ENCODE measurements around the gene DTYMK. TPM values are rescaled to one million over a fixed set of nuclear protein-coding genes. Genes with fewer than 3 reads are reported as not detected.
A peak's percentile ranks its signal among the peaks of the same experiment; 100 is the strongest.

DTYMK gene
- total RNA-seq, 1 experiment from 2014 or later, result 88.1 TPM

DNA sequence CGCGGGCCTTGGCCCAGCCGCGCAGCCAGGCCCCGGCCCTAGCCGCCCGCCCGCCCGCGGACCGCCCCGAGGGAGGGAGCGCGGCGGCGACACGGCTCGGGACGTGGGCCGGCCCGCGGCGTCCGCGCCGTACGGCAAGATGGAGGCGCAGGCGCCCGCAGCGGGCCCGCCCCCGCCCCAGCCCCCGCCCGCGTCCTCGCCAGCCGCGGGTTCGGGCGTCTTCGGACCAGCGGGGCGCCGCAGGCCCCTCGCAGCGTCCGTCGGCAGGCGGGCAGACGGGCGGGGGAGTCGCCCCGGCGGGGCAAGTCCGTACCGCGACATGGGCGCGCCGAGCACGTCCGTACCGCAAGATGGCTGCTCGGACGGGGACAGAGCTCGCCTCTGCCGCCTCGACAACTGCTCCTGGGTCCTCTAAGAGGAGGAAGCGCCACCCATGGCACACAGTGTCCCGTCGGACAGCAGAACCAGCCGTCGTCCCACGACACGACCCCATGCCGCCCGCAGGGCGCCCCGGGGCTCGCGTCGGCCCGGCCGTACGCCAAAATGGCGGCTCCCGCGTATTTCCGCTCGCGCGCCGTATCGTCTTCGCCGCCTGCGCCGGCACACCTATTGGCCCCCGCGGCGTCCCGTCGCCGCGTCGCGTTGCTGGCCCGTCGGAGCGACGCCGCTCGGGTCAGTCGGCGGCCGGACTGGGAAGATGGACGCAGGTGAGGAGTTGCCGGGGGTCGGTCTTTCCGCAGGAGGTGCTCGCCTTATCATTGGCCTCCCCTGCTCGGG is 49.4 kb downstream of the DTYMK start, which contains the start of the genes ATG4B and THAP4 (continued):
- no peak for TF ChIP-seq SOX15 (CRISPR knock-in tag; IDR thresholded peaks at IDR 0.05)
- TF ChIP-seq, protein P1, sequence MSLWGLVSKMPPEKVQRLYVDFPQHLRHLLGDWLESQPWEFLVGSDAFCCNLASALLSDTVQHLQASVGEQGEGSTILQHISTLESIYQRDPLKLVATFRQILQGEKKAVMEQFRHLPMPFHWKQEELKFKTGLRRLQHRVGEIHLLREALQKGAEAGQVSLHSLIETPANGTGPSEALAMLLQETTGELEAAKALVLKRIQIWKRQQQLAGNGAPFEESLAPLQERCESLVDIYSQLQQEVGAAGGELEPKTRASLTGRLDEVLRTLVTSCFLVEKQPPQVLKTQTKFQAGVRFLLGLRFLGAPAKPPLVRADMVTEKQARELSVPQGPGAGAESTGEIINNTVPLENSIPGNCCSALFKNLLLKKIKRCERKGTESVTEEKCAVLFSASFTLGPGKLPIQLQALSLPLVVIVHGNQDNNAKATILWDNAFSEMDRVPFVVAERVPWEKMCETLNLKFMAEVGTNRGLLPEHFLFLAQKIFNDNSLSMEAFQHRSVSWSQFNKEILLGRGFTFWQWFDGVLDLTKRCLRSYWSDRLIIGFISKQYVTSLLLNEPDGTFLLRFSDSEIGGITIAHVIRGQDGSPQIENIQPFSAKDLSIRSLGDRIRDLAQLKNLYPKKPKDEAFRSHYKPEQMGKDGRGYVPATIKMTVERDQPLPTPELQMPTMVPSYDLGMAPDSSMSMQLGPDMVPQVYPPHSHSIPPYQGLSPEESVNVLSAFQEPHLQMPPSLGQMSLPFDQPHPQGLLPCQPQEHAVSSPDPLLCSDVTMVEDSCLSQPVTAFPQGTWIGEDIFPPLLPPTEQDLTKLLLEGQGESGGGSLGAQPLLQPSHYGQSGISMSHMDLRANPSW (CRISPR knock-in tag; conservative IDR thresholded peaks at IDR 0.05; ENCODE audit: low read depth), result no peak
- TF ChIP-seq CREM (CRISPR knock-in tag; IDR thresholded peaks at IDR 0.05), result peak; percentile 96
- TF ChIP-seq ETV6 (CRISPR knock-in tag; IDR thresholded peaks at IDR 0.05), result 0 out of 2 replicates have a peak, but pooled peaks have one; percentile 33
- TF ChIP-seq KAT7 (CRISPR knock-in tag; IDR thresholded peaks at IDR 0.05; ENCODE audit: borderline replicate concordance), result no peak
- TF ChIP-seq, protein P2, sequence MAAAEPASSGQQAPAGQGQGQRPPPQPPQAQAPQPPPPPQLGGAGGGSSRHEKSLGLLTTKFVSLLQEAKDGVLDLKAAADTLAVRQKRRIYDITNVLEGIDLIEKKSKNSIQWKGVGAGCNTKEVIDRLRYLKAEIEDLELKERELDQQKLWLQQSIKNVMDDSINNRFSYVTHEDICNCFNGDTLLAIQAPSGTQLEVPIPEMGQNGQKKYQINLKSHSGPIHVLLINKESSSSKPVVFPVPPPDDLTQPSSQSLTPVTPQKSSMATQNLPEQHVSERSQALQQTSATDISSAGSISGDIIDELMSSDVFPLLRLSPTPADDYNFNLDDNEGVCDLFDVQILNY (CRISPR knock-in tag; IDR thresholded peaks at IDR 0.05), result 0 out of 2 replicates have a peak, but pooled peaks have one; percentile 64
- TF ChIP-seq PRRX2 (CRISPR knock-in tag; IDR thresholded peaks at IDR 0.05), result no peak
- TF ChIP-seq EMX1 (CRISPR knock-in tag; IDR thresholded peaks at IDR 0.05), result no peak
- TF ChIP-seq FOXP1 (CRISPR knock-in tag; IDR thresholded peaks at IDR 0.05; ENCODE audit: borderline replicate concordance), result peak; percentile 79
- TF ChIP-seq, protein P3, sequence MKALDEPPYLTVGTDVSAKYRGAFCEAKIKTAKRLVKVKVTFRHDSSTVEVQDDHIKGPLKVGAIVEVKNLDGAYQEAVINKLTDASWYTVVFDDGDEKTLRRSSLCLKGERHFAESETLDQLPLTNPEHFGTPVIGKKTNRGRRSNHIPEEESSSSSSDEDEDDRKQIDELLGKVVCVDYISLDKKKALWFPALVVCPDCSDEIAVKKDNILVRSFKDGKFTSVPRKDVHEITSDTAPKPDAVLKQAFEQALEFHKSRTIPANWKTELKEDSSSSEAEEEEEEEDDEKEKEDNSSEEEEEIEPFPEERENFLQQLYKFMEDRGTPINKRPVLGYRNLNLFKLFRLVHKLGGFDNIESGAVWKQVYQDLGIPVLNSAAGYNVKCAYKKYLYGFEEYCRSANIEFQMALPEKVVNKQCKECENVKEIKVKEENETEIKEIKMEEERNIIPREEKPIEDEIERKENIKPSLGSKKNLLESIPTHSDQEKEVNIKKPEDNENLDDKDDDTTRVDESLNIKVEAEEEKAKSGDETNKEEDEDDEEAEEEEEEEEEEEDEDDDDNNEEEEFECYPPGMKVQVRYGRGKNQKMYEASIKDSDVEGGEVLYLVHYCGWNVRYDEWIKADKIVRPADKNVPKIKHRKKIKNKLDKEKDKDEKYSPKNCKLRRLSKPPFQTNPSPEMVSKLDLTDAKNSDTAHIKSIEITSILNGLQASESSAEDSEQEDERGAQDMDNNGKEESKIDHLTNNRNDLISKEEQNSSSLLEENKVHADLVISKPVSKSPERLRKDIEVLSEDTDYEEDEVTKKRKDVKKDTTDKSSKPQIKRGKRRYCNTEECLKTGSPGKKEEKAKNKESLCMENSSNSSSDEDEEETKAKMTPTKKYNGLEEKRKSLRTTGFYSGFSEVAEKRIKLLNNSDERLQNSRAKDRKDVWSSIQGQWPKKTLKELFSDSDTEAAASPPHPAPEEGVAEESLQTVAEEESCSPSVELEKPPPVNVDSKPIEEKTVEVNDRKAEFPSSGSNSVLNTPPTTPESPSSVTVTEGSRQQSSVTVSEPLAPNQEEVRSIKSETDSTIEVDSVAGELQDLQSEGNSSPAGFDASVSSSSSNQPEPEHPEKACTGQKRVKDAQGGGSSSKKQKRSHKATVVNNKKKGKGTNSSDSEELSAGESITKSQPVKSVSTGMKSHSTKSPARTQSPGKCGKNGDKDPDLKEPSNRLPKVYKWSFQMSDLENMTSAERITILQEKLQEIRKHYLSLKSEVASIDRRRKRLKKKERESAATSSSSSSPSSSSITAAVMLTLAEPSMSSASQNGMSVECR (CRISPR knock-in tag; IDR thresholded peaks at IDR 0.05; ENCODE audit: borderline replicate concordance), result 0 out of 2 replicates have a peak, but pooled peaks have one; percentile 59
- TF ChIP-seq, protein P4, sequence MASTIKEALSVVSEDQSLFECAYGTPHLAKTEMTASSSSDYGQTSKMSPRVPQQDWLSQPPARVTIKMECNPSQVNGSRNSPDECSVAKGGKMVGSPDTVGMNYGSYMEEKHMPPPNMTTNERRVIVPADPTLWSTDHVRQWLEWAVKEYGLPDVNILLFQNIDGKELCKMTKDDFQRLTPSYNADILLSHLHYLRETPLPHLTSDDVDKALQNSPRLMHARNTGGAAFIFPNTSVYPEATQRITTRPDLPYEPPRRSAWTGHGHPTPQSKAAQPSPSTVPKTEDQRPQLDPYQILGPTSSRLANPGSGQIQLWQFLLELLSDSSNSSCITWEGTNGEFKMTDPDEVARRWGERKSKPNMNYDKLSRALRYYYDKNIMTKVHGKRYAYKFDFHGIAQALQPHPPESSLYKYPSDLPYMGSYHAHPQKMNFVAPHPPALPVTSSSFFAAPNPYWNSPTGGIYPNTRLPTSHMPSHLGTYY (CRISPR knock-in tag; IDR thresholded peaks at IDR 0.05), result no peak
- peak; percentile 90 for TF ChIP-seq FOXK1 (CRISPR knock-in tag; IDR thresholded peaks at IDR 0.05)
- TF ChIP-seq, protein P5, sequence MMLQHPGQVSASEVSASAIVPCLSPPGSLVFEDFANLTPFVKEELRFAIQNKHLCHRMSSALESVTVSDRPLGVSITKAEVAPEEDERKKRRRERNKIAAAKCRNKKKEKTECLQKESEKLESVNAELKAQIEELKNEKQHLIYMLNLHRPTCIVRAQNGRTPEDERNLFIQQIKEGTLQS (CRISPR knock-in tag; conservative IDR thresholded peaks at IDR 0.05), result no peak
- TF ChIP-seq, protein P6, sequence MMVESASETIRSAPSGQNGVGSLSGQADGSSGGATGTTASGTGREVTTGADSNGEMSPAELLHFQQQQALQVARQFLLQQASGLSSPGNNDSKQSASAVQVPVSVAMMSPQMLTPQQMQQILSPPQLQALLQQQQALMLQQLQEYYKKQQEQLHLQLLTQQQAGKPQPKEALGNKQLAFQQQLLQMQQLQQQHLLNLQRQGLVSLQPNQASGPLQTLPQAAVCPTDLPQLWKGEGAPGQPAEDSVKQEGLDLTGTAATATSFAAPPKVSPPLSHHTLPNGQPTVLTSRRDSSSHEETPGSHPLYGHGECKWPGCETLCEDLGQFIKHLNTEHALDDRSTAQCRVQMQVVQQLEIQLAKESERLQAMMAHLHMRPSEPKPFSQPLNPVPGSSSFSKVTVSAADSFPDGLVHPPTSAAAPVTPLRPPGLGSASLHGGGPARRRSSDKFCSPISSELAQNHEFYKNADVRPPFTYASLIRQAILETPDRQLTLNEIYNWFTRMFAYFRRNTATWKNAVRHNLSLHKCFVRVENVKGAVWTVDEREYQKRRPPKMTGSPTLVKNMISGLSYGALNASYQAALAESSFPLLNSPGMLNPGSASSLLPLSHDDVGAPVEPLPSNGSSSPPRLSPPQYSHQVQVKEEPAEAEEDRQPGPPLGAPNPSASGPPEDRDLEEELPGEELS (CRISPR knock-in tag; IDR thresholded peaks at IDR 0.05), result peak; percentile 20; the same call in 1 of the 2 replicates
- no peak for TF ChIP-seq CBFB (CRISPR knock-in tag; IDR thresholded peaks at IDR 0.05; ENCODE audit: low read depth)
- no peak for TF ChIP-seq ZNF138 (CRISPR knock-in tag; conservative IDR thresholded peaks at IDR 0.05)
- no peak for TF ChIP-seq GRHL2 (CRISPR knock-in tag; IDR thresholded peaks at IDR 0.05; ENCODE audit: insufficient replicate concordance, severe bottlenecking)
- TF ChIP-seq SMAD4 (CRISPR knock-in tag; IDR thresholded peaks at IDR 0.05), result no peak
- TF ChIP-seq, protein P7, sequence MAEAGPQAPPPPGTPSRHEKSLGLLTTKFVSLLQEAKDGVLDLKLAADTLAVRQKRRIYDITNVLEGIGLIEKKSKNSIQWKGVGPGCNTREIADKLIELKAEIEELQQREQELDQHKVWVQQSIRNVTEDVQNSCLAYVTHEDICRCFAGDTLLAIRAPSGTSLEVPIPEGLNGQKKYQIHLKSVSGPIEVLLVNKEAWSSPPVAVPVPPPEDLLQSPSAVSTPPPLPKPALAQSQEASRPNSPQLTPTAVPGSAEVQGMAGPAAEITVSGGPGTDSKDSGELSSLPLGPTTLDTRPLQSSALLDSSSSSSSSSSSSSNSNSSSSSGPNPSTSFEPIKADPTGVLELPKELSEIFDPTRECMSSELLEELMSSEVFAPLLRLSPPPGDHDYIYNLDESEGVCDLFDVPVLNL (CRISPR knock-in tag; IDR thresholded peaks at IDR 0.05; ENCODE audit: borderline replicate concordance, low read depth), result 0 out of 2 replicates have a peak, but pooled peaks have one; percentile 39
- TF ChIP-seq RELA (CRISPR knock-in tag; IDR thresholded peaks at IDR 0.05; ENCODE audit: borderline replicate concordance), result no peak
